ENCODE measurements around the gene ARHGEF4. TPM values are rescaled to one million over a fixed set of nuclear protein-coding genes. Genes with fewer than 3 reads are reported as not detected.

Gene ARHGEF4
- 2.6 and 3.2 TPM in 2 replicates for total RNA-seq
- long read RNA-seq = 0 reads

DNA sequence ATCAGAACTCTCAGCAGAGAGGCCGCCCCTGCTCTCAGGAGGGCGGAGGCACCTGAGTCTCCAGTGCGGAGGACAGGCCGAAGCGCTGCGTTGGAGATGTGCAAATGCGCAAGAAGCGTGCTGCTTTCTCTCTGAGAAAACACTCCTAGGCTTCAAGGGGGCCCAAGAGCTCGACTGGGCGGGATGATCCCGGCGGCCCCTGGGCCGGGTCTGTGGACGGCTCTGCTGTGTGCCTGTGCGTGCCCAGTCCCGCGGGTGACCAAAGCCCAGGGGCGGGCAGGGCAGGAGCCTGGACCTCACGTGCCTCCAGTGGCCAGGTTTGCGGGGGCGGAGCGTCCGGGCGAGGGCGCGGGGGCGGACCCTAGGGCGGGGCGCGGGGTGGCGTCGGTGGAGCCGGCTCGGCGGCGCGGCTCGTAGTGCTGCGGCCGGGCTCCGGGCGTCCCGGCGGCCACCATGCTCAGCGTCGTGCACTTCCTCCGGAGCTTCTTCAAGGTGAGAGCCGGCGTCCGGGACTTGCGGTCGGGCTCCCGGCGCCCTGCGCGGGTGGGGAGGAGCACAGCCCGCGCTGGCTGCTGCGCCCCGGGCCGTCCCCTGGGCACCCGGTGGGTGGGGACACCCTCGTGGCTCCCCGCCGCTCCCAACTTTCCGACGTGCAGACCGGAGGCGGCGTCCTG lies at the start of gene ARHGEF4:
ARHGEF4 (plus strand) TSS at position 414 of the 674 bp plus-strand sequence; CDS start at position 454, 40 bp downstream.
- Mint-ChIP-seq H3K27ac (ENCODE audit: unreplicated experiment) (no peak within 1 kb of the TSS), H3K36me3 (ENCODE audit: unreplicated experiment) (no peaks in the 10 kb centered on the region), H3K4me3 (ENCODE audit: unreplicated experiment) (peak within 1 kb of the TSS; percentile 55), H3K27me3 (ENCODE audit: unreplicated experiment) (peaks cover 34% of the 10 kb centered on the region), H3K9me3 (ENCODE audit: unreplicated experiment) (no peaks in the 10 kb centered on the region), H3K4me1 (ENCODE audit: unreplicated experiment) (no peaks in the 10 kb centered on the region)
- TF ChIP-seq, protein P1, sequence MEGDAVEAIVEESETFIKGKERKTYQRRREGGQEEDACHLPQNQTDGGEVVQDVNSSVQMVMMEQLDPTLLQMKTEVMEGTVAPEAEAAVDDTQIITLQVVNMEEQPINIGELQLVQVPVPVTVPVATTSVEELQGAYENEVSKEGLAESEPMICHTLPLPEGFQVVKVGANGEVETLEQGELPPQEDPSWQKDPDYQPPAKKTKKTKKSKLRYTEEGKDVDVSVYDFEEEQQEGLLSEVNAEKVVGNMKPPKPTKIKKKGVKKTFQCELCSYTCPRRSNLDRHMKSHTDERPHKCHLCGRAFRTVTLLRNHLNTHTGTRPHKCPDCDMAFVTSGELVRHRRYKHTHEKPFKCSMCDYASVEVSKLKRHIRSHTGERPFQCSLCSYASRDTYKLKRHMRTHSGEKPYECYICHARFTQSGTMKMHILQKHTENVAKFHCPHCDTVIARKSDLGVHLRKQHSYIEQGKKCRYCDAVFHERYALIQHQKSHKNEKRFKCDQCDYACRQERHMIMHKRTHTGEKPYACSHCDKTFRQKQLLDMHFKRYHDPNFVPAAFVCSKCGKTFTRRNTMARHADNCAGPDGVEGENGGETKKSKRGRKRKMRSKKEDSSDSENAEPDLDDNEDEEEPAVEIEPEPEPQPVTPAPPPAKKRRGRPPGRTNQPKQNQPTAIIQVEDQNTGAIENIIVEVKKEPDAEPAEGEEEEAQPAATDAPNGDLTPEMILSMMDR (IDR thresholded peaks at IDR 0.05) = no peak
- DNase-seq (ENCODE audit: extremely low spot score, unreplicated experiment) = no peak

- Mint-ChIP-seq H3K27ac (ENCODE audit: unreplicated experiment) (no peak overlapping the region), H3K27me3 (ENCODE audit: unreplicated experiment) (peaks cover 6% of the 10 kb centered on the region), H3K9me3 (ENCODE audit: unreplicated experiment) (no peaks in the 10 kb centered on the region), H3K4me3 (ENCODE audit: unreplicated experiment) (no peak overlapping the region), H3K36me3 (ENCODE audit: unreplicated experiment) (no peaks in the 10 kb centered on the region), H3K4me1 (ENCODE audit: unreplicated experiment) (no peaks in the 10 kb centered on the region)
- DNase-seq (ENCODE audit: extremely low spot score, unreplicated experiment) = peak; percentile 83
- TF ChIP-seq, protein P1 (IDR thresholded peaks at IDR 0.05) = no peak
Observed at GRCh38 chr2:130787841-130788240, 48.9 kb upstream of the ARHGEF4 start.

DNA sequence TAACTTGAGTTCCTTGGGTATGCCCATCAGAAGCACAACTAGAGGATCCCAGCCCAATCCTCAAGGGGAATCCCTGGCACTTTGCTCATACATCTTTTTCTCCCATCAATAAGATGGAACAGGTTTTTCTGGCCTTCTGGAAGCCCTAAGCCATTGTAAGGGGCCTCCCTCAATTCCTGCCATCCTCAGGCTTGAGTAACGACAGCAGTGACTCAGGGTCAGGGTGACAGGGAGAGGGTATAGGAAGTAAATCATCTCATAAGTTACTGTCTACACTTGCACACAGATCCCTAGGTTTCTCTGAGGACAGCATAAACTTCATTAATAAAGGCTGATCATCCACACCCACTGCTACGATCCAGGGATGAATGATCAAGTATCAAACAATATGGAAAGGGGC lies 46.4 kb upstream of the ARHGEF4 start:
- DNase-seq (ENCODE audit: extremely low spot score, unreplicated experiment) = no peak
- Mint-ChIP-seq H3K36me3 (ENCODE audit: unreplicated experiment) (no peaks in the 10 kb centered on the region), H3K4me1 (ENCODE audit: unreplicated experiment) (no peaks in the 10 kb centered on the region), H3K27me3 (ENCODE audit: unreplicated experiment) (peaks cover 7% of the 10 kb centered on the region), H3K27ac (ENCODE audit: unreplicated experiment) (no peak overlapping the region), H3K9me3 (ENCODE audit: unreplicated experiment) (no peaks in the 10 kb centered on the region), H3K4me3 (ENCODE audit: unreplicated experiment) (no peak overlapping the region)
- TF ChIP-seq, protein P1 (IDR thresholded peaks at IDR 0.05) = no peak

GRCh38 chr2:130790804-130791616 lies 45.7 kb upstream of the ARHGEF4 start:
- no peaks in the 10 kb centered on the region for H3K36me3 Mint-ChIP-seq (ENCODE audit: unreplicated experiment)
- TF ChIP-seq, protein P1 (IDR thresholded peaks at IDR 0.05) = no peak
- DNase-seq (ENCODE audit: extremely low spot score, unreplicated experiment) = peak; percentile 77
- peaks cover 9% of the 10 kb centered on the region for H3K27me3 Mint-ChIP-seq (ENCODE audit: unreplicated experiment)
- no peaks in the 10 kb centered on the region for H3K9me3 Mint-ChIP-seq (ENCODE audit: unreplicated experiment)
- no peak overlapping the region for H3K27ac Mint-ChIP-seq (ENCODE audit: unreplicated experiment)
- no peak overlapping the region for H3K4me3 Mint-ChIP-seq (ENCODE audit: unreplicated experiment)
- H3K4me1 Mint-ChIP-seq (ENCODE audit: unreplicated experiment) = no peaks in the 10 kb centered on the region

GRCh38 chr2:130791617-130791939 lies 45.1 kb upstream of the ARHGEF4 start:
- DNase-seq (ENCODE audit: extremely low spot score, unreplicated experiment) = peak; percentile 46
- TF ChIP-seq, protein P1 (IDR thresholded peaks at IDR 0.05) = no peak
- no peak overlapping the region for H3K4me3 Mint-ChIP-seq (ENCODE audit: unreplicated experiment)
- H3K9me3 Mint-ChIP-seq (ENCODE audit: unreplicated experiment) = no peaks in the 10 kb centered on the region
- H3K36me3 Mint-ChIP-seq (ENCODE audit: unreplicated experiment) = no peaks in the 10 kb centered on the region
- no peak overlapping the region for H3K27ac Mint-ChIP-seq (ENCODE audit: unreplicated experiment)
- H3K27me3 Mint-ChIP-seq (ENCODE audit: unreplicated experiment) = peaks cover 9% of the 10 kb centered on the region
- H3K4me1 Mint-ChIP-seq (ENCODE audit: unreplicated experiment) = no peaks in the 10 kb centered on the region

All from osteocyte (in vitro differentiated cells).